OCI-LY7 (cell line): ENCODE data around the gene C18orf54. TPM values are rescaled to one million over a fixed set of nuclear protein-coding genes. Genes with fewer than 3 reads are reported as not detected.

Experiments used
- BruUV-seq: library from RNA; stranded (reverse); fragments of 400-500 nt; replicated peaks from 2 replicates; lab custom pipeline; 2021; lab: Mats Ljungman, UMichigan
- CTCF ChIA-PET: fragments of 300-600 bp; sonication (Branson Sonifier 250); formaldehyde crosslinking; loops from one replicate; lab custom pipeline; 2022; ENCODE audit warnings: antibody characterized with exemption; ENCODE audit not compliant: unreplicated experiment; lab: Charles Lee
- POLR2A ChIA-PET: fragments of 300-600 bp; sonication (Branson Sonifier 250); formaldehyde crosslinking; loops from one replicate; lab custom pipeline; 2022; ENCODE audit warnings: antibody characterized with exemption; lab: Charles Lee
- DNase-seq: peaks from one replicate; pipeline ENCODE4 v3.0.0-alpha.2; 2015; ENCODE audit warnings: low spot score
- H2AFZ ChIP-seq: fragments of 200-600 bp; sonication (generic), shearing (Covaris generic); 2 replicates; pipeline ENCODE4 v1.6.1; 2014; ENCODE audit warnings: mild to moderate bottlenecking, antibody characterized with exemption, low read length, moderate library complexity
- H3K27ac ChIP-seq: fragments of 200-600 bp; sonication (generic); 2 replicates; pipeline ENCODE4 v1.5.1; 2014; ENCODE audit warnings: mixed run types, low read depth, mild to moderate bottlenecking, moderate library complexity, low read length, inconsistent platforms; ENCODE audit not compliant: poor library complexity, severe bottlenecking
- H3K36me3 ChIP-seq: fragments of 200-600 bp; sonication (generic); 2 replicates; pipeline ENCODE4 v1.6.1; 2014; ENCODE audit warnings: mild to moderate bottlenecking, antibody characterized with exemption, low read length, moderate library complexity, mixed read lengths; ENCODE audit not compliant: insufficient read depth
- H3K4me1 ChIP-seq: fragments of 200-600 bp; sonication (generic); 2 replicates; pipeline ENCODE4 v1.5.1; 2014; ENCODE audit warnings: mild to moderate bottlenecking, low read length; ENCODE audit not compliant: insufficient read depth, poor library complexity, severe bottlenecking
- H3K4me2 ChIP-seq: fragments of 200-600 bp; sonication (generic); 2 replicates; pipeline ENCODE4 v1.6.1; 2014; ENCODE audit warnings: mild to moderate bottlenecking, low read length
- H3K4me3 ChIP-seq: fragments of 200-600 bp; sonication (generic); 2 replicates; pipeline ENCODE4 v1.5.1; 2014; ENCODE audit warnings: mild to moderate bottlenecking, low read depth, low read length; ENCODE audit not compliant: poor library complexity, severe bottlenecking
- H3K79me2 ChIP-seq: fragments of 200-600 bp; sonication (generic); 2 replicates; pipeline ENCODE4 v1.6.1; 2016; ENCODE audit warnings: low read depth, mild to moderate bottlenecking, low read length, moderate library complexity, mixed read lengths; ENCODE audit not compliant: insufficient read depth
- H3K9me2 ChIP-seq: fragments of 200-600 bp; sonication (generic); 2 replicates; pipeline ENCODE4 v1.6.1; 2016; ENCODE audit warnings: mild to moderate bottlenecking, low read length, mixed read lengths; ENCODE audit not compliant: insufficient read depth
- H3K9me3 ChIP-seq: fragments of 200-600 bp; sonication (generic); 2 replicates; pipeline ENCODE4 v1.6.1; 2014; ENCODE audit warnings: mild to moderate bottlenecking, mixed run types, low read length, mixed read lengths
- H4K20me1 ChIP-seq: fragments of 200-600 bp; sonication (generic); 2 replicates; pipeline ENCODE4 v1.6.1; 2014; ENCODE audit warnings: mild to moderate bottlenecking, antibody characterized with exemption, low read length, moderate library complexity, mixed read lengths; ENCODE audit not compliant: insufficient read depth
- CTCF ChIP-seq: fragments of 200-600 bp; sonication (generic); conservative IDR thresholded peaks from 2 replicates; pipeline ENCODE4 v1.5.1; 2014; ENCODE audit warnings: mild to moderate bottlenecking, antibody characterized with exemption, low read length, moderate library complexity, mixed read lengths
- EZH2phosphoT487 ChIP-seq: fragments of 200-600 bp; sonication (generic); IDR thresholded peaks from 2 replicates; pipeline ENCODE4 v1.6.1; 2018; ENCODE audit warnings: low read depth, borderline replicate concordance, mild to moderate bottlenecking, mixed run types, antibody characterized with exemption, low read length, moderate library complexity, mixed read lengths
- intact Hi-C: fragments of 100-400 bp; cut with micrococcal nuclease; formaldehyde crosslinking; loops from one replicate; pipeline ENCODE4 v1.10.0; 2022; ENCODE audit not compliant: unreplicated experiment
- total RNA-seq, 2 experiments: library from RNA; depleted of rRNA in 1 of 2; stranded (reverse); fragments of >200 nt in 1 of 2; shearing (Covaris generic) in 1 of 2; gene quantifications; 2 replicates each; pipeline ENCODE4 v1.2.3, GENCODE V29; 2014 to 2022

C18orf54 gene
- total RNA-seq, 2 experiments from 2014 or later, result 4.9 to 14.1 TPM

- Histone ChIP-seq H3K4me2 (no peak overlapping the region), H3K27ac (no peak overlapping the region), H3K4me3 (no peak overlapping the region), H3K4me1 (no peaks in the 10 kb centered on the region), H3K9me2 (no peaks in the 10 kb centered on the region), H4K20me1 (no peaks in the 10 kb centered on the region), H3K36me3 (no peaks in the 10 kb centered on the region), H3K79me2 (no peaks in the 10 kb centered on the region), H2AFZ (no peak overlapping the region), H3K9me3 (no peaks in the 10 kb centered on the region)
- ChIA-PET CTCF (no interaction called here), POLR2A (no interaction called here)
- intact Hi-C loops, result no loop called here
- TF ChIP-seq EZH2phosphoT487 (no peak), CTCF (no peak)
- no TSS peak for BruUV-seq
- no peak for DNase-seq
These were observed 39.1 kb downstream of the C18orf54 start for GRCh38 chr18:54396760-54397159.

- POLR2A ChIA-PET, result interaction anchor here (1.1 kb wide), 1 partner anchor 14 kb away, joined by 5 read pairs; no protein-coding TSS in a partner anchor
- CTCF ChIA-PET, result no interaction called here
- H2AFZ ChIP-seq, result no peak overlapping the region
- intact Hi-C loops, result no loop called here
- H3K4me3 ChIP-seq, result no peak overlapping the region
- no peak overlapping the region for H3K27ac ChIP-seq
- TF ChIP-seq CTCF (no peak), EZH2phosphoT487 (no peak)
- DNase-seq, result no peak
- H4K20me1 ChIP-seq, result no peaks in the 10 kb centered on the region
- H3K4me2 ChIP-seq, result no peak overlapping the region
- no peaks in the 10 kb centered on the region for H3K36me3 ChIP-seq
- H3K79me2 ChIP-seq, result no peaks in the 10 kb centered on the region
- no TSS peak for BruUV-seq
- H3K9me3 ChIP-seq, result no peaks in the 10 kb centered on the region
- no peaks in the 10 kb centered on the region for H3K9me2 ChIP-seq
- H3K4me1 ChIP-seq, result no peaks in the 10 kb centered on the region
These were observed 47.6 kb downstream of the C18orf54 start for GRCh38 chr18:54405290-54405689.

- Histone ChIP-seq H3K4me3 (no peak overlapping the region), H3K9me2 (no peaks in the 10 kb centered on the region), H3K9me3 (no peaks in the 10 kb centered on the region), H3K4me2 (no peak overlapping the region), H3K4me1 (no peaks in the 10 kb centered on the region), H4K20me1 (no peaks in the 10 kb centered on the region), H3K79me2 (no peaks in the 10 kb centered on the region), H3K36me3 (no peaks in the 10 kb centered on the region), H2AFZ (no peak overlapping the region), H3K27ac (no peak overlapping the region)
- BruUV-seq, result no TSS peak
- ChIA-PET CTCF (no interaction called here), POLR2A (no interaction called here)
- no peak for DNase-seq
- intact Hi-C loops, result loop anchor here (10.0 kb wide), 1 partner anchor 487 kb away; no protein-coding TSS in a partner anchor
- TF ChIP-seq EZH2phosphoT487 (no peak), CTCF (no peak)
These were observed 54.1 kb downstream of the C18orf54 start for GRCh38 chr18:54411781-54412180.
